Coronary artery (tissue), 2 donors: ENCODE results near the gene BTD.
"Not testable (repeated sequence)": the region's sequence is repeated elsewhere in the genome, so short reads cannot be mapped to it uniquely, and the experiment has no call there.

Experiments
- DNase-seq: peaks from one replicate; pipeline ENCODE4 v3.0.0-alpha.2; 2017; ENCODE audit warnings: low spot score
- H3K27ac ChIP-seq, 2 donors: fragments of 200-600 bp; sonication (generic); one replicate each; pipeline ENCODE4 v1.5.1; 2016 to 2019
- H3K4me3 ChIP-seq: fragments of 200-600 bp; sonication (generic); 2 replicates; pipeline ENCODE4 v1.5.1; 2016; ENCODE audit warnings: mild to moderate bottlenecking, moderate library complexity
- CTCF ChIP-seq: fragments of 200-600 bp; sonication (generic); IDR thresholded peaks from one replicate; pipeline ENCODE4 v1.5.1; 2019; ENCODE audit warnings: antibody characterized with exemption

BTD gene

GRCh38 chr3:15601046-15601398, 523 bp upstream of the BTD start:
- no peak for TF ChIP-seq CTCF
- peak overlapping the region; percentile 90 for H3K4me3 ChIP-seq

GRCh38 chr3:15602146-15602536, 596 bp downstream of the BTD start:
- TF ChIP-seq CTCF = no peak
- peak overlapping the region; percentile 82 to 89 for H3K27ac ChIP-seq
- DNase-seq = no peak
- peak overlapping the region; percentile 90 for H3K4me3 ChIP-seq

More at GRCh38 chr3:15601046-15601398, 523 bp upstream of the BTD start:
- DNase-seq = no peak
- H3K27ac ChIP-seq = peak overlapping the region; percentile 82 to 89

GRCh38 chr3:15602816-15603215, 1.3 kb downstream of the BTD start:
- not testable (repeated sequence) for DNase-seq, H3K27ac ChIP-seq
- H3K4me3 ChIP-seq = peak overlapping the region; percentile 90

GRCh38 chr3:15604584-15604983, 3.0 kb downstream of the BTD start:
- DNase-seq, H3K4me3 ChIP-seq, H3K27ac ChIP-seq: not testable (repeated sequence)

- TF ChIP-seq CTCF = no peak
- Histone ChIP-seq H3K4me3 (no peak overlapping the region), H3K27ac (peak overlapping the region in 1 of 2 donors; percentile 30)
- no peak for DNase-seq
Observed at GRCh38 chr3:15606434-15606891, 4.9 kb downstream of the BTD start.

- TF ChIP-seq CTCF = no peak
- Histone ChIP-seq H3K4me3 (no peak overlapping the region), H3K27ac (peak overlapping the region in 1 of 2 donors; percentile 4)
- DNase-seq = no peak
Observed at GRCh38 chr3:15610082-15610759, 8.7 kb downstream of the BTD start.

GRCh38 chr3:15611018-15611417, 9.5 kb downstream of the BTD start:
- TF ChIP-seq CTCF = no peak
- DNase-seq = no peak
- H3K4me3 ChIP-seq = no peak overlapping the region
- H3K27ac ChIP-seq = no peak overlapping the region

GRCh38 chr3:15612001-15612400, 10.5 kb downstream of the BTD start:
- no peak overlapping the region for H3K27ac ChIP-seq
- no peak for DNase-seq
- TF ChIP-seq CTCF = no peak
- no peak overlapping the region for H3K4me3 ChIP-seq
